ENCODE results near the gene FUBP3. TPM values are rescaled to one million over a fixed set of nuclear protein-coding genes. Genes with fewer than 3 reads are reported as not detected.

The FUBP3 gene
- total RNA-seq, 1 donor from 2014 or later = 31.1 TPM

DNA sequence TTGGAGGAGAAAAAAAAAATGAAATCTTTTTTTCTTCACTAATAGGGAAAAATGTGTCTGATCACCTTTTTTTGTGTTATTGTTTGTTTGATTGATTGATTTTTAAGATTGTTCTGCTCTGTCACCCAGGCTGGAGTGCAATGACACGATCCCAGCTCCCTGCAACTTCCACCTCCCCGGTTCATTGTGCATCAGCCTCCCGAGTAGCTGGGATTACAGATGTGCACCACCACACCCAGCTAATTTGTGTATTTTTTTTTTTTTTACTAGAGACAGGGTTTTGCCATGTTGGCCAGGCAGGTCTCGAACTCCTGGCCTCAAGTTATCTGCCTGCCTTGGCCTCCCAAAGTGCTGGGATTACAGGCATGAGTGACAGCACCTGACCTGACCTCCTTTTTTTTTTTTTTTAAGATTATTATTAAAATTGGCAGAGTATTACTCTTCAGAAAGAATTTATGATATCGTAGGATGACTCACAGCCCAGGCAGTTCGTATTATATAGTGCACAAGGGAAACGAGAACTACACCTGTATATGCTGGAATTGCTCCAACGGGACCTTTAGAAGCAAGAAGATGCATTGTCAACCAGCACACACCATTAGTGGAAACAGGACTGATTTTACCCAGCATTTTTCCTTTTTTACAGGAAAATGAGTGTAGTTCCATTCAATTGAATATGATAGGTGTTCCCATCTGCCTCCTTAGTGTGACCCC is 27.7 kb downstream of the FUBP3 start:
- ATAC-seq = peak; percentile 30

GRCh38 chr9:130607640-130608420 is 28.5 kb downstream of the FUBP3 start:
- ATAC-seq = peak; percentile 85
- DNase-seq (ENCODE audit: low spot score) = peak; percentile 62

More for the DNA sequence above, 27.7 kb downstream of the FUBP3 start:
- no peak for DNase-seq (ENCODE audit: low spot score)

- DNase-seq (ENCODE audit: low spot score) = no peak
These were observed 29.3 kb downstream of the FUBP3 start for GRCh38 chr9:130608554-130609134.

DNA sequence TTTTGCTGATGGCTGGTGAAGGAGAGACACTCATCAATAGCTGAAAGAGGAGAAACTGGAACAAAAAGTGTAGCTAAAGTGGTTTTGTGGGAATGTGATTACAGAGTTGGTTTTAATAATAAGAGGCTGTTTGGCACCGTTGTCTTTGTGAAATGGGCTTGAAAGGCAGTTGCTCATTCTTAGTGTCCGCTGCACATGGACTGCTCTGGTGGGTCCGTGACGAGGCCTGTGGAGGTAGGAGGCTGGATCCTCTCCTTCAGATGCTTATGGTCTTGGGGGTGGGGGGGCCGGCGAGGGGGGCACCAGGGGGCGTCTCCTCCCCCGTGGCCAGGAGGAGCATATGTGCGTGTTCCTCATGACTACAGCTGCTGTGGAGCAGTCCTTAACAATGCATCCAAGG is 29.8 kb downstream of the FUBP3 start:
- DNase-seq (ENCODE audit: low spot score) (no peak), ATAC-seq (no peak)

More at GRCh38 chr9:130608554-130609134, 29.3 kb downstream of the FUBP3 start:
- ATAC-seq = no peak

DNA sequence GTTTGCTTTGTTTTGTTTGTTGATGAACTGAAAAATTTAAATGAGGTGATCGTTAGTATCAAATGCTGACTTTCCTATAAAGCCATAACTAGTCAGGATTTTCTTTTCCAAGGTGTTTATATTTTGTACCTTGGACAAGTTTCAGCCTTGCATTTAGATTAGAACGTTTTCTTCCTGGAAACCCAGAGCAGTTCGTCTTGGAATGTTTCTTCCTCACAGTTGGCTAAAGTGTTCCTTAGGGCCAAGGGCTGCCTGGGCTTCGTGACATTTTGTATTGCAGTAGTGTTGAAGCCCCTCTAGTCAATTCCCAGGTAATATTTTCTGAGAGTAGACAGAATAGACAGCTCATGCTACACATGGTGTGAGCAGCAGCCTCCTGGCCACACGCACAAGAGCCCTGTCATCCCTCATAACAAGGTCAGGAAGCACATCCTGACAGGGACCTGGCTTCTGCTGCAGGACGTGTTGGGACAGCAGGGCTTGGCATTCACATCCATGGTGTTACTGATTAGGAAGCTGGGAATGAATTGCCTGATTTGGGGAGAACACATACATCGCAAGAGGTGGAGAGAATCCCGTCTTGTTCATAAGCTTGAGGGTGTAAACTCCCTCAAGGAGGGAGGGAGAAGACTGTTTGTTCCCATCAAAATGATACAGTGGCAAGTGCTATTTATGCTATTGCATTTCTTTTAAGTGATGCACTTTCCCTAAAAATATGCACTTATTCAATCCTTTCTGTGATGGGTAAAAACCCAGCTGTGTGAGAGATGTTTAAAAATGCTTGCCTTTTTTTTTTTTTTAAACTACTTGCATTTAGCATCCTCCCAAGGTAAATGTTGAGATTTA is 31.7 kb downstream of the FUBP3 start:
- DNase-seq (ENCODE audit: low spot score) = no peak
- ATAC-seq = no peak

DNA sequence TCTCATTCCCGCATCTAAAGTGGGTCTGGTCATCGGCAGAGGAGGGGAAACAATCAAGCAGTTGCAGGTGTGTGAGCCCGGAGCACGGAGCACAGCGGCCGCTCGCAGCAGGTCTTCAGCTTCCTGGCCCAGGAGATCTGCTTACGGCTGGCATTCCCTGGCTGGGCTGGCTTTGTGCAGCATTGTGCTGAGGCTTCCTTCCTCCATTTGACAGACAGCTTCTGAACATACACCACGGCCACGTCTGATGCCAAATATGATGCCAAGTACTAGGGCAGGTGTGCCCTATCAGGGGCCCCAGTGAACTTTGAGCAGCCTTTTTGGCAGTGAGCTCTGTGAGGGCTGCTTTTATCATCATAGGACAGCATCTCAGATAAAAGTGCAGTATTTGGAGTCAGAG is 37.1 kb downstream of the FUBP3 start:
- ATAC-seq (peak; percentile 92), DNase-seq (ENCODE audit: low spot score) (peak; percentile 78)

DNA sequence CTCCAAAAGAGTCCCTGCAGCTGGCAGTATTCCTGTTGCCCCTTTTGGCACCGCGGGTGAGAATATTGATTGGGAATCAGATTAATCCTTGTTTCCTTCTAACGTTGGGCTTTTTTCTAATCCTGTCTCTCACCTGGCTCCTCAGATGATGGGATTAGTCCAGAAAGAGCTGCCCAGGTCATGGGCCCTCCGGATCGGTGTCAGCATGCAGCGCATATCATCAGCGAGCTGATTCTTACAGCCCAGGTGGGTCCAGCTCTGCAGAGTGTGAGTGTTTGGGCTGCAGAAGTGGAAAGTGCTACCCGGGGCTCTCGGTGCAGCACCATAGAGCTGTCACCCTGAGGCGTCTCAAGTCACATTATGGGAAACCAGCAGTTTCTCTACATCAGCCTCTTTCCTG is 44.1 kb downstream of the FUBP3 start:
- ATAC-seq (no peak), DNase-seq (ENCODE audit: low spot score) (no peak)

- peak; percentile 29 for ATAC-seq
- no peak for DNase-seq (ENCODE audit: low spot score)
These were observed 44.8 kb downstream of the FUBP3 start for GRCh38 chr9:130624154-130624553.

- DNase-seq (ENCODE audit: low spot score) (peak; percentile 61), ATAC-seq (peak; percentile 86)
These were observed 47.0 kb downstream of the FUBP3 start for GRCh38 chr9:130626249-130626996.

DNA sequence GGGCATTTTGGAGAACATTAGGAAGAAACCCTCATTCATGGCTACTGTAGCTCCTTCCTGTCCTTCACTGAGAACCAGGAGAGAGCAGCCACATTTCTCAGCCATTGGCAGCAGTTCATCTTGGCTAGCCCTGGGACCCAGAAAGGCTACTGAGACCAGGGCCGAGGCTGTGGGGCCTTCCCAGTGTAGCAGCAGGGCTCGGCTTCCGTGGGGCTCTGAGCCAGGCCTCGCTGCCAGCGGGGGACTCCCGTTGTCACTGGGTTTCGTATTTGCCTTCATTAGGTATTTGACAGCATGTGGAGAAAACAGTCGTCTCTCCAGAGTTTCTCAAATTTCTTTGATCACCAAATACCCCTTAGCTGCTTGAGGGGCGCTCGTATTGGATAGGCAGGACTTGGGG is 47.7 kb downstream of the FUBP3 start:
- no peak for ATAC-seq
- no peak for DNase-seq (ENCODE audit: low spot score)

- DNase-seq (ENCODE audit: low spot score) = no peak
These were observed 48.8 kb downstream of the FUBP3 start for GRCh38 chr9:130627896-130628792.

DNA sequence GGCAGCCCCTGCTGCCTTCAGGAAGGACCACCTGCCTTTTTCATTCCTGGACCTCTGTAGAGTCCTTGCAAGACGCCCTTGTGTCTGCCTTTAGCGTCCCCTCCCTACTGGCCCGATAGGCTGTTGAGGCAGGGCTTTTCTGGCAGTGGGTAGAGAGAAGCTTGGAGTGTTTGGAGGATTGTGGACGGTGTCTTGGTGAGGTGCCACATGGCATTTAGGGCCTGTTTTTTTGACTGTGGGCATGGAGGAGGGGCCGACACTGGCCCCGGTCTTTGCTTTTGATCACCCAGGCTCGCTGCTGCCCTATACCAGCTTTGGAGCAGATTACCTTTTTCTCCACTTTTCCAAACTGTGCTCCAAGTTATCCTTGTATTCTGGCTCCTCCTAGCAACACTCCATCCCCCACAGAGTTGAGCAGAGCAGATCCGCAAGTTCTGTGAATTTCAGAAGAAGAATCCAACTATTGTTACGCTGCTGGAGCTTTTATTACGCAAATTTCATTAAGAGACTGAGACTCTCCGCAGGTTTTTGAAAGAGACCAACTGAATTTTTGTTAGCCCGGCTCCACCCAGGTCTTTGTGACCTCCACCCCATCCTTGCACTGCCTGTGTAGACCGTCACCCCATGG is 50.2 kb downstream of the FUBP3 start:
- DNase-seq (ENCODE audit: low spot score) (no peak), ATAC-seq (no peak)

More at GRCh38 chr9:130627896-130628792, 48.8 kb downstream of the FUBP3 start:
- no peak for ATAC-seq

DNA sequence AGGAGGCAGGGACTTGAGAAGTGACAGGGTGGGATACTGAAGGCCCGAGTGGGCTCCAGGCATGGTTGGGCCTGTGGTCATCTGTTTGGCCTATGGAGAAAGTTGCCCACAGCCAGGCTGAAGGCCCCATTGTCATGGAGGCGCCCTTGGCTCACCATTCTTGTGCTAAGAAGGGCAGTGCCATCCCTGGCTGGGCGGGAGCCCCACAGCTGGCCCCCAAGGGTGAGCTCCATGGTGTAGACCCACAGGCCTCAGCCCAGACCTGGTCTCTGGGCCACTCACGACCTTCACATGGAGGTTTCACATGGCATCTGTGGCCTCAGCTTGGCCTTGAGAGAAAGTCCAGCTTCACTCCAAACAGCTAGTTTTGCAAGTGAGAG is 50.7 kb downstream of the FUBP3 start:
- DNase-seq (ENCODE audit: low spot score) (no peak), ATAC-seq (no peak)

DNA sequence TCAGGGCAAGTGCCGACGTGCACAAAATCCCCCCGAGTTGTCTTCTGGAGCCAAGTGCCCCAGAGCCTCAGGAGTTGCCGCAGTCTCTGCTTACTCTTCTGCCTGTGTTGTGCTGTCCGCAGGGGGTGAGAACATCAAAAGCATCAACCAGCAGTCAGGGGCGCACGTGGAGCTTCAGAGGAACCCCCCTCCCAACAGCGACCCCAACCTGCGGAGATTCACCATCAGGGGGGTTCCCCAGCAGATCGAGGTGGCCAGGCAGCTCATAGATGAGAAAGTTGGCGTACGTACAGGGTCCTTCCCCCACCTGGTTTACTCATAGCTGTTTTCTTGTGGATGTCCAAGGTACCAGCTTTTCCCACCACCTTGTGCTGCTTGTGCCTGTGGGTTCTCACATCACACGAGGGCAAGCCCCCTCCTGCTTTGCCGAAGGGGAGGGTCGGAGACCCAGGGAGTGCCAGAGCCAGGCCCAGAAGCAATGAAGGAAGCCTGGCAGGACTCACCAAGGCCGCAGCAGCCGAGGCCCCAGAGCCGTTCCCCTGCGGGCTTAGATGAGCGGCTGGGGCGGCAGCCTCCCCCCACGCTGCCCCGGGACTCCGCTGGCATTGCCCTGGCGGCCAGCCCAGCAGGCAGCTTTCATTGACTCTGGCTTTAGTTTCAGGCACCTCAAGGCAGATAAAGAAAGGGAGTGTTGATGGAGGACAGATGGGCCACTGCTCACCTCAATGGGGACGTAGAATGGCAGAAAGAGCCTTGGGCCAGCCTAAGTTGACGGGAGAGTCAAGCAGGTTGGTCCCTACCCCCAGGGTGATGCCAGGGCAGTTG is 51.3 kb downstream of the FUBP3 start:
- ATAC-seq = no peak
- DNase-seq (ENCODE audit: low spot score) = no peak

DNA sequence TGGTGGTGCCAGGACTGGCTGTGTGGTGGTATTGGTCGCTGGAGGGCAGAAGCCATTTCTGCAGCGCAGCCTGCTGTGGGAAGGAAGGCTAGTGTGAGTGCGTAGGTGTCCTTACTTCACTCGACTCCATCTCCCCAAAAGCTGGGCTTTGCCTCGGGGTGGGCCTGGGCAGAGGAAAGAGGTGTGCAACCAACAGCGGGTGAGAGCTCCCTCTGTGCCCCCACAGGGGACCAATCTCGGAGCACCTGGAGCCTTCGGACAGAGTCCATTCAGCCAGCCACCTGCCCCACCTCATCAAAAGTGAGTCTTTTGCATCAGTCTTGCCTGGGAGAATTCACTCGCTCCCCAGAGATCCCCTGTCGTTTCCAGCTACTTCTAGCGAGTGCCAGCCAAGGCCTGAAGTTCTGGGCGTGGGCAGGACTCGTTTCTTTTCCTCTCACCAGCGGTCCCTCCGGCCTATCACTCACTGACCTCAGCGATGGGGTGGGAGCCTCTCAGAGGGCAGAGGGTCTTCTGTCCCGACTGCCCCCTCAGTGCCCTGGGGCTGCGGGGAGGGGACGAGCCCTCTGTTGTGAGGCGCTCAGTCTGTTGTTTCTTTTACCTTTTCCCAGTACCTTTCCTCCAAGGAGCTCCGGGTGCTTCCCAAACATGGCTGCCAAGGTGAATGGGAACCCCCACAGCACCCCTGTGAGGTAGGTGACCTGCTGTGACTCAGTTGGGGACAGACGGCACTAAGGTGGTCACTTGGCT is 52.1 kb downstream of the FUBP3 start:
- DNase-seq (ENCODE audit: low spot score) (no peak), ATAC-seq (no peak)

DNA sequence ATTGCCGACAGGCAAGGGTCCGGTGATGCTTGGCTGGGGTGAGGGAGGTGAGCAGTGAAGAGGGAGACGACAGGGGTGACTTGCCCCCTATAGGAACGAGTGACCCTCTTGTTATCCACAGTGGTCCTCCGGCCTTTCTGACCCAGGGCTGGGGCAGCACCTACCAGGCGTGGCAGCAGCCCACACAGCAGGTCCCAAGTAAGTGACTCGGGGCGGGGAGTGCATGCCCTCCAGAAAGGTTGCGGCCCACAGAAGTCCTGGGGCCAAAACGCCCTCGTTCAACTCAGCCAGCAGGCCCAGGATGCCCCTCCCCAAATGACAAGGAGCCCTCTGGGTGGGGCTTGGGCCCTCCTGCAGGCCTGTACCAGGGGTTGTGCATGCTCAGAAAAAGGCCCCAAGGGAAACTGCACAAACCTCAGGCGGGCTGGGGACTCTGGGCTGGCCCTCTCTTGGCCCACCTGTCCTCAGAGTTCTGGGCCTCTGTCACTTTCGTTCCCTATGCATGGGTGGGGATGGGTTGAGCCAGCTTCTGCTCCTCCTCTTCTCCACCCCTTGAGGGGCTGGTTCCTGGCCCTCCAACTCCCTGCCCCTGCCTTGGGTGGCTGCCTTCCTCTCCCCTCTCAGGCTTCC is 52.8 kb downstream of the FUBP3 start:
- DNase-seq (ENCODE audit: low spot score) = no peak
- no peak for ATAC-seq

DNA sequence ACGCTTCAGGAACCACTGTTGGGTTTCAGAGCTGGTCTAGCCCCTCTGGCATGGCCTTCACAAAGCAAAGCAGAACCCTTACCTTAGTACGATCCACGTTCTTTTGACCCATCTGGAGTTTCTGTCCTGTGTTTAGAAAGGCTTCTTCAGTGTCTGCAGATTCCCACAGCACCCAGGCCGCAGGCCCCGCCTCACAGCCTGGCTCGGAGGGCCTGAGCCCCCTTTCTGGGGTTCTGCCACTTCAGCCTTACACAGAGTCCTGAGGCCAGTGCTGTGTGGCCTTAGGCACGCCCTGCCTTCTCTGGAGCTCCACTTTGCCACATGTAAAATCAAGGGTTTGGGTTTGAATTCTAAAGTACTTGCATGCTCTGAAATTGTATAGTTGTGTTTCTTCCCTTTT is 53.5 kb downstream of the FUBP3 start:
- DNase-seq (ENCODE audit: low spot score) (no peak), ATAC-seq (no peak)

Measured in left lobe of liver (tissue), 2 donors.